H9 (cell line): ENCODE data around the gene GABRD. TPM values are rescaled to one million over a fixed set of nuclear protein-coding genes. Genes with fewer than 3 reads are reported as not detected.

ENCODE experiments used
- DNase-seq: peaks from one replicate; pipeline ENCODE4 v3.0.0-alpha.2; 2017
- H2AFZ ChIP-seq: one replicate; pipeline ENCODE4 v1.6.1; 2013; ENCODE audit warnings: mild to moderate bottlenecking, low read length, control low read depth, moderate library complexity
- H2AK5ac ChIP-seq: 2 replicates; pipeline ENCODE4 v1.6.1; 2013; ENCODE audit warnings: low read length, control low read depth, mixed read lengths; ENCODE audit not compliant: insufficient read length
- H2BK120ac ChIP-seq: one replicate; pipeline ENCODE4 v1.6.1; 2013; ENCODE audit warnings: low read depth, mild to moderate bottlenecking, low read length, control low read depth, inconsistent platforms; ENCODE audit not compliant: poor library complexity, severe bottlenecking
- H2BK12ac ChIP-seq: 2 replicates; pipeline ENCODE4 v1.6.1; 2013; ENCODE audit warnings: low read length, control low read depth, mixed read lengths, low read depth; ENCODE audit not compliant: insufficient read length
- H2BK15ac ChIP-seq: 2 replicates; pipeline ENCODE4 v1.6.1; 2013; ENCODE audit warnings: low read depth, low read length, control low read depth
- H2BK20ac ChIP-seq: one replicate; pipeline ENCODE4 v1.6.1; 2013; ENCODE audit warnings: low read depth, mild to moderate bottlenecking, low read length, control low read depth, inconsistent platforms; ENCODE audit not compliant: poor library complexity, severe bottlenecking
- H2BK5ac ChIP-seq: 2 replicates; pipeline ENCODE4 v1.6.1; 2013; ENCODE audit warnings: low read length, control low read depth, mixed read lengths; ENCODE audit not compliant: insufficient read length
- H3K14ac ChIP-seq: 2 replicates; pipeline ENCODE4 v1.6.1; 2013; ENCODE audit warnings: low read length, control low read depth; ENCODE audit not compliant: insufficient read depth
- H3K18ac ChIP-seq: 2 replicates; pipeline ENCODE4 v1.6.1; 2013; ENCODE audit warnings: low read depth, mild to moderate bottlenecking, mixed read lengths, low read length, control low read depth; ENCODE audit not compliant: insufficient read length
- H3K23ac ChIP-seq: 2 replicates; pipeline ENCODE4 v1.6.1; 2013; ENCODE audit warnings: low read length, control low read depth, mixed read lengths, low read depth; ENCODE audit not compliant: insufficient read length
- H3K23me2 ChIP-seq: 2 replicates; pipeline ENCODE4 v1.6.1; 2013; ENCODE audit warnings: low read depth, mild to moderate bottlenecking, mixed read lengths, low read length, control low read depth; ENCODE audit not compliant: insufficient read length, poor library complexity, severe bottlenecking
- H3K27ac ChIP-seq: 2 replicates; pipeline ENCODE4 v1.5.1; 2013; ENCODE audit warnings: low read length, control low read depth, mixed read lengths, low read depth; ENCODE audit not compliant: insufficient read length
- H3K27me3 ChIP-seq: 2 replicates; pipeline ENCODE4 v1.6.1; 2013; ENCODE audit warnings: low read length, control low read depth, inconsistent platforms; ENCODE audit not compliant: insufficient read depth
- H3K4ac ChIP-seq: 2 replicates; pipeline ENCODE4 v1.6.1; 2013; ENCODE audit warnings: low read depth, mild to moderate bottlenecking, control low read depth, inconsistent platforms, low read length, moderate library complexity
- H3K4me1 ChIP-seq: 2 replicates; pipeline ENCODE4 v1.6.1; 2013; ENCODE audit warnings: low read length, control low read depth, inconsistent platforms; ENCODE audit not compliant: insufficient read depth
- H3K4me2 ChIP-seq: 2 replicates; pipeline ENCODE4 v1.6.1; 2013; ENCODE audit warnings: low read length, control low read depth, mixed read lengths; ENCODE audit not compliant: insufficient read length, insufficient read depth
- H3K56ac ChIP-seq: 2 replicates; pipeline ENCODE4 v1.6.1; 2013; ENCODE audit warnings: low read depth, mild to moderate bottlenecking, mixed read lengths, low read length, control low read depth; ENCODE audit not compliant: insufficient read length
- H3K79me1 ChIP-seq: 2 replicates; pipeline ENCODE4 v1.6.1; 2013; ENCODE audit warnings: low read depth, mild to moderate bottlenecking, moderate library complexity, low read length, control low read depth, inconsistent platforms; ENCODE audit not compliant: insufficient read depth, poor library complexity, severe bottlenecking
- H3K79me2 ChIP-seq: 2 replicates; pipeline ENCODE4 v1.6.1; 2013; ENCODE audit warnings: low read length, control low read depth, inconsistent platforms; ENCODE audit not compliant: insufficient read depth
- H3K9ac ChIP-seq: 2 replicates; pipeline ENCODE4 v1.6.1; 2013; ENCODE audit warnings: low read length, control low read depth, mixed read lengths; ENCODE audit not compliant: insufficient read length; ENCODE audit errors: extremely low read depth
- H3K9me3 ChIP-seq: one replicate; pipeline ENCODE4 v1.6.1; 2013; ENCODE audit warnings: low read depth, low read length, inconsistent platforms; ENCODE audit not compliant: control insufficient read depth
- H3T11ph ChIP-seq: one replicate; pipeline ENCODE4 v1.6.1; 2013; ENCODE audit warnings: mild to moderate bottlenecking, low read length, control low read depth, inconsistent platforms
- H4K20me1 ChIP-seq: one replicate; pipeline ENCODE4 v1.6.1; 2013; ENCODE audit not compliant: control insufficient read depth, insufficient read length, insufficient read depth
- H4K5ac ChIP-seq: 2 replicates; pipeline ENCODE4 v1.6.1; 2013; ENCODE audit warnings: low read depth, mild to moderate bottlenecking, mixed read lengths, low read length, control low read depth; ENCODE audit not compliant: insufficient read length
- H4K8ac ChIP-seq: replicated peaks from 2 replicates; pipeline ENCODE4 v1.6.1; 2013; ENCODE audit warnings: low read length, control low read depth, mixed read lengths, low read depth; ENCODE audit not compliant: insufficient read length
- H4K91ac ChIP-seq: 2 replicates; pipeline ENCODE4 v1.6.1; 2013; ENCODE audit warnings: low read depth, mild to moderate bottlenecking, moderate library complexity, mixed read lengths, low read length, control low read depth; ENCODE audit not compliant: insufficient read length
- H3K27ac Mint-ChIP-seq, 3 experiments: 2 replicates in 2 of 3; 3 replicates in 1 of 3; pipeline ENCODE4 v1.8.0; 2020 to 2021; ENCODE audit warnings: mixed read lengths in 3 of 3, mild to moderate bottlenecking in 1 of 3, moderate library complexity in 1 of 3
- H3K27me3 Mint-ChIP-seq: 2 replicates; pipeline ENCODE4 v1.8.0; 2021; ENCODE audit warnings: low read depth, mild to moderate bottlenecking, moderate library complexity, mixed read lengths
- H3K36me3 Mint-ChIP-seq, 3 experiments: 2 replicates in 2 of 3; 3 replicates in 1 of 3; pipeline ENCODE4 v1.8.0; 2020 to 2021; ENCODE audit warnings: low read depth in 3 of 3, mixed read lengths in 3 of 3; ENCODE audit not compliant: insufficient read depth in 1 of 3
- H3K4me1 Mint-ChIP-seq, 2 experiments: 2 replicates each; pipeline ENCODE4 v1.8.0; 2020; ENCODE audit warnings: mixed read lengths in 2 of 2
- H3K4me3 Mint-ChIP-seq, 2 experiments: 2 replicates in 1 of 2; 3 replicates in 1 of 2; pipeline ENCODE4 v1.8.0; 2020 to 2021; ENCODE audit warnings: mild to moderate bottlenecking in 2 of 2, mixed read lengths in 2 of 2, moderate library complexity in 1 of 2
- H3K9me3 Mint-ChIP-seq, 2 experiments: 2 replicates in 1 of 2; 3 replicates in 1 of 2; pipeline ENCODE4 v1.8.0; 2020; ENCODE audit warnings: mild to moderate bottlenecking in 2 of 2, mixed read lengths in 2 of 2, moderate library complexity in 1 of 2
- CTCF ChIP-seq: fragments of 200-600 bp; sonication (generic); conservative IDR thresholded peaks from 3 replicates; pipeline ENCODE4 v1.8.0; 2021; ENCODE audit warnings: antibody characterized with exemption, mild to moderate bottlenecking
- WGBS: extraction: QIAGEN DNeasy Blood & Tissue Kit; methylation state at CpG from one replicate; pipeline ENCODE4 v1.1.7; 2013; ENCODE audit warnings: missing lambda C conversion rate, low lambda C conversion rate, mixed read lengths; ENCODE audit not compliant: insufficient read length; ENCODE audit errors: extremely low coverage; 5-methylcytosine and 5-hydroxymethylcytosine counted together
- total RNA-seq: library from RNA; stranded (reverse); gene quantifications from 2 replicates; pipeline ENCODE4 v1.2.1, GENCODE V29; 2021

The GABRD gene
- total RNA-seq, 1 experiment from 2014 or later, result 0.59 TPM

GRCh38 chr1:2014181-2014580, 5.0 kb upstream of the GABRD start:
- Histone ChIP-seq H3K27ac (no peak overlapping the region), H3K4me1 (no peaks in the 10 kb centered on the region), H4K91ac (no peak overlapping the region), H3K23ac (no peak overlapping the region), H3K9ac (no peak overlapping the region), H4K8ac (no peak overlapping the region), H3K9me3 (no peaks in the 10 kb centered on the region), H3K4me2 (no peak overlapping the region), H2BK20ac (no peak overlapping the region), H2BK12ac (no peak overlapping the region), H4K20me1 (no peaks in the 10 kb centered on the region), H2BK5ac (no peak overlapping the region), H2BK15ac (no peak overlapping the region), H3K4ac (no peak overlapping the region), H4K5ac (no peak overlapping the region), H3K27me3 (no peaks in the 10 kb centered on the region), H3K23me2 (no peaks in the 10 kb centered on the region), H3K56ac (no peak overlapping the region), H3K79me1 (no peaks in the 10 kb centered on the region), H3K79me2 (no peaks in the 10 kb centered on the region), H2AFZ (no peak overlapping the region), H3T11ph (no peak overlapping the region), H2AK5ac (no peak overlapping the region), H3K18ac (no peak overlapping the region), H3K14ac (no peak overlapping the region), H2BK120ac (no peak overlapping the region)
- WGBS, result no CpG with 5 or more reads among the region's 15 CpGs
- no peak overlapping the region for H3K4me3 Mint-ChIP-seq
- H3K9me3 Mint-ChIP-seq, result peaks cover 0 to 2% of the 10 kb centered on the region in 2 experiments; a peak in 1 of 5 replicates
- H3K27me3 Mint-ChIP-seq, result peaks cover 39% of the 10 kb centered on the region
- DNase-seq, result peak; percentile 21
- no peaks in the 10 kb centered on the region for H3K36me3 Mint-ChIP-seq
- TF ChIP-seq CTCF, result no peak
- H3K27ac Mint-ChIP-seq, result no peak overlapping the region; a peak in 1 of 7 replicates
- H3K4me1 Mint-ChIP-seq, result peaks cover 10 to 13% of the 10 kb centered on the region in 2 experiments
